Right lobe of liver (tissue), 6 donors: ENCODE data around the gene TMEM272. TPM values are rescaled to one million over a fixed set of nuclear protein-coding genes. Genes with fewer than 3 reads are reported as not detected.

Source experiments
- ATAC-seq, 4 donors: fragments of 200-7000 bp; cut with Tn5 transposase; one replicate each; pipeline ENCODE4 v1.9.1; 2020; ENCODE audit warnings: mild to moderate bottlenecking in 4 of 4, moderate library complexity in 4 of 4
- DNase-seq, 3 donors: peaks; one replicate each; pipeline ENCODE4 v3.0.0-alpha.2; 2020
- H3K27ac ChIP-seq, 3 donors: fragments of 200-600 bp; one replicate each; pipeline ENCODE4 v1.8.0; 2022
- H3K27me3 ChIP-seq, 2 donors: fragments of 200-600 bp; one replicate each; pipeline ENCODE4 v1.8.0; 2022
- H3K36me3 ChIP-seq, 4 donors: fragments of 200-600 bp; sonication (generic) in 1 of 4; one replicate each; pipeline versions ENCODE4 v1.5.1 to v1.8.0; 2017 to 2022; ENCODE audit warnings: control low read depth in 1 of 4
- H3K4me1 ChIP-seq, 4 donors: fragments of 200-600 bp; sonication (generic) in 1 of 4; one replicate each; pipeline versions ENCODE4 v1.5.1 to v1.8.0; 2017 to 2022; ENCODE audit warnings: control low read depth in 1 of 4
- H3K4me3 ChIP-seq, 3 donors: fragments of 200-600 bp; one replicate each; pipeline ENCODE4 v1.8.0; 2022
- H3K9me3 ChIP-seq, 4 donors: fragments of 200-600 bp; sonication (generic) in 1 of 4; one replicate each; pipeline versions ENCODE4 v1.5.1 to v1.8.0; 2017 to 2022; ENCODE audit warnings: control low read depth in 1 of 4
- POLR2A ChIP-seq: fragments of 450-650 bp; IDR thresholded peaks from one replicate; pipeline ENCODE4 v1.6.1; 2017; ENCODE audit warnings: antibody characterized with exemption, mild to moderate bottlenecking
- WGBS: methylation state at CpG from one replicate; pipeline ENCODE4 v1.1.6; 2018; ENCODE audit warnings: low coverage, low lambda C conversion rate; ENCODE audit not compliant: insufficient coverage; ENCODE audit errors: missing lambda C conversion rate; 5-methylcytosine and 5-hydroxymethylcytosine counted together
- intact Hi-C, 2 donors: fragments of 100-400 bp; cut with DNase I; formaldehyde crosslinking; loops; one replicate each; pipeline versions ENCODE4 v1.11.2 to v1.14.1; 2022
- total RNA-seq, 6 experiments: library from RNA; depleted of rRNA in 2 of 6; stranded (reverse); fragments of >200 nt in 2 of 6; fragmentation: NEBNext Ultra II Directional in 3 of 6; extraction: Animal tissue kit (Norgen Biotek cat#: 25700) in 3 of 6; gene quantifications; one replicate each; pipeline versions ENCODE4 v1.1.0 to v1.2.4, GENCODE V29; 2016 to 2023
- TF ChIP-seq, protein P1 (sequence below), 4 donors: fragments of 200-600 bp in 3 of 4; fragments of 450-650 bp in 1 of 4; IDR thresholded peaks; one replicate each; pipeline versions ENCODE4 v1.5.1 to v1.8.0; 2016 to 2022; ENCODE audit warnings: antibody characterized with exemption in 4 of 4, mild to moderate bottlenecking in 2 of 4
- donor health status: DM: no; HTN: yes; CAD: no.
- donor health status: DM: no; HTN: no; CAD: no.
- donor health status: DM: no; HTN: no; CAD: no.
- donor health status: DM: no; HTN: yes; CAD: no.
- donor health status: DM: no; HTN: yes; CAD: no.

Gene TMEM272
- total RNA-seq, 6 experiments from 2014 or later: 0.06 to 0.53 (median 0.33) TPM; not detected in 1

DNA sequence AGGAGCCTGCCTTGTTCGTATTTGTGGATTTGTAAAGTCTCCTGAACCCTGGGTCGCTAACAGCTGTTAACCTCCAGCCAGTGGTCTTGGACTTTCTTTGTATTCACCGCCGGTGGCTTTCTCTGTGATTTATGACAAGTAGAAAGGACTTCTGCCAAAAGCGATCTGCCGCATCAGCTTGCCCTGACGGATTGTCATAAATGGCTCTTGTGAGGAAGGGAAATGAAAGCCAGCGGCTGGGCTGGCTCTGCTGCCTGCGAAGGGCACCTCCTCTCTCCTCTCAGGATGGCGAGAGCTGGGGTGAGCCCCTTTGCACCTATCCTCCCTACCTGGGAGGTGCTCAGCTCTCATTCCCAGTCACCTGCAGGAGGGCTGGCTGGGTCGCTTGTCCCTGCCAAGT is 66.6 kb downstream of the TMEM272 start:
- Histone ChIP-seq H3K4me1 (peaks cover 0 to 9% (median 0%) of the 10 kb centered on the region in 4 donors), H3K27ac (no peak overlapping the region), H3K36me3 (no peaks in the 10 kb centered on the region), H3K27me3 (no peaks in the 10 kb centered on the region), H3K4me3 (no peak overlapping the region), H3K9me3 (no peaks in the 10 kb centered on the region)
- DNase-seq: no peak
- intact Hi-C loops: no loop called here
- TF ChIP-seq POLR2A: no peak
- TF ChIP-seq, protein P1, sequence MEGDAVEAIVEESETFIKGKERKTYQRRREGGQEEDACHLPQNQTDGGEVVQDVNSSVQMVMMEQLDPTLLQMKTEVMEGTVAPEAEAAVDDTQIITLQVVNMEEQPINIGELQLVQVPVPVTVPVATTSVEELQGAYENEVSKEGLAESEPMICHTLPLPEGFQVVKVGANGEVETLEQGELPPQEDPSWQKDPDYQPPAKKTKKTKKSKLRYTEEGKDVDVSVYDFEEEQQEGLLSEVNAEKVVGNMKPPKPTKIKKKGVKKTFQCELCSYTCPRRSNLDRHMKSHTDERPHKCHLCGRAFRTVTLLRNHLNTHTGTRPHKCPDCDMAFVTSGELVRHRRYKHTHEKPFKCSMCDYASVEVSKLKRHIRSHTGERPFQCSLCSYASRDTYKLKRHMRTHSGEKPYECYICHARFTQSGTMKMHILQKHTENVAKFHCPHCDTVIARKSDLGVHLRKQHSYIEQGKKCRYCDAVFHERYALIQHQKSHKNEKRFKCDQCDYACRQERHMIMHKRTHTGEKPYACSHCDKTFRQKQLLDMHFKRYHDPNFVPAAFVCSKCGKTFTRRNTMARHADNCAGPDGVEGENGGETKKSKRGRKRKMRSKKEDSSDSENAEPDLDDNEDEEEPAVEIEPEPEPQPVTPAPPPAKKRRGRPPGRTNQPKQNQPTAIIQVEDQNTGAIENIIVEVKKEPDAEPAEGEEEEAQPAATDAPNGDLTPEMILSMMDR (IDR thresholded peaks at IDR 0.05): no peak
- 60% methylated on average over 11 of the region's 11 CpGs for WGBS
- no peak for ATAC-seq

DNA sequence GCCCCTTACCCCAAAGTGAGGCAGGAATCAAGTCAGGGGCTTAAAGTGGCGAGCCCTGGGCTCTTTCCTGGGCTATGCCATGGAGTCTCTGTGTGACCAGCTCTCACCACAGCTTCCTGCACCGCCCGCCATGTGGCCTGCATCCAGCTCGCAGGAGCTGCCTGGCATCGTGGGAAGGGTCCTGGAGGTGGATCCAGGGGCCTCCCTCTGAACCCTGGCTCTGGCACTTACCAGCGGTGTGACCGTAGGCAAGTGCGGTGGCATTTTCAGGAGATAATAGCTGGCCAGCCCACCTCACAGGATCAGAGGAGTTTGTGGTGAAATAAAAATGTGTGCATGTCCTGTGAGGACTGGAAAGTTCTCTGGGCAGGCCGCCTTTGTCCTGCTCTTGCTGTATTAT is 67.1 kb downstream of the TMEM272 start:
- Histone ChIP-seq H3K4me3 (no peak overlapping the region), H3K27me3 (no peaks in the 10 kb centered on the region), H3K4me1 (peaks cover 0 to 9% (median 0%) of the 10 kb centered on the region in 4 donors), H3K36me3 (no peaks in the 10 kb centered on the region), H3K27ac (no peak overlapping the region), H3K9me3 (no peaks in the 10 kb centered on the region)
- DNase-seq: no peak
- 100% methylated on average over 1 of the region's 9 CpGs for WGBS
- no peak for ATAC-seq
- intact Hi-C loops: no loop called here
- TF ChIP-seq, protein P1 (IDR thresholded peaks at IDR 0.05): no peak
- no peak for TF ChIP-seq POLR2A

DNA sequence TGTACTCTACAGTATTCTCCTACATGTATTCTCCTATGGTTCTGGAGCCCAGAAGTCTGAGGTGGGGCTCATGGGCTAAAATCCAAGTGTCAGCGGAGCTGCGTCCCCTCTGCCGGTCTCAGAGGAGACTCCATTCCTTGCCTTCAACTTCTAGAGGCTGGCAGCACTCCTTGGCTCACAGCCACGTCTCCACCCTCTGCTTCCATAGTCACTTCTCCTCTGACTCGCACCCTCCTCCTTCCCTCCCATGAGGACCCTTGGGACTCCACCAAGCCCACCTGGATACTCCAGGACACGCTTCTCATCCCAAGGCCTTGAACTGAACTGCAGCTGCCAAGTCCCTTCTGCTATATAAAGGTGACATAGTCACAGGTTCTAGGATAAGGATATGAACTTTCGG is 68.8 kb downstream of the TMEM272 start:
- Histone ChIP-seq H3K27me3 (no peaks in the 10 kb centered on the region), H3K4me1 (no peaks in the 10 kb centered on the region), H3K4me3 (no peak overlapping the region), H3K27ac (no peak overlapping the region), H3K9me3 (no peaks in the 10 kb centered on the region), H3K36me3 (no peaks in the 10 kb centered on the region)
- TF ChIP-seq, protein P1 (IDR thresholded peaks at IDR 0.05): no peak
- no peak for TF ChIP-seq POLR2A
- no peak for DNase-seq
- intact Hi-C loops: no loop called here
- WGBS: 92% methylated on average over 5 of the region's 7 CpGs
- ATAC-seq: no peak

DNA sequence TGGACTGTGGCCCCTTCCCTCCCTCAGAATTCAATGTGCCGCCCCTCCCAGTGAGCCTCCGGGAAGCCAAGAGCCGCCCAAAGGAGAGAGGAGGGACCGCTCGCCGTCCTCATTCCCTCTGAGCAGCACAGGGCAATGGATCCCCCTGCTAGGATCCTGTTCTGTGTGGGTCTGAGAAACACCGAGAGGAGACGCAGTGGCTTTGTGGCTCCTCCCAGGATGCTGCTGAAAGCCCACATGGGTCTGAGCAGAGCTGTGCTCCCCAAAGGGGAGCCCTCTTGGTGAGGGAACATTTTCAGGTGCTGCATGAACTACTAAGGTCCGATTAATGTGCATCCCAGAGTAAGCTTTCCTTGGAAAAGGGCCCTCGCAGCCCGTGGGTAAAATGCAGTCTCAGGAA is 71.5 kb downstream of the TMEM272 start:
- H3K36me3 ChIP-seq: no peaks in the 10 kb centered on the region
- no peak overlapping the region for H3K4me3 ChIP-seq
- TF ChIP-seq POLR2A: no peak
- TF ChIP-seq, protein P1 (IDR thresholded peaks at IDR 0.05): no peak
- intact Hi-C loops: no loop called here
- no peak overlapping the region for H3K27ac ChIP-seq
- no peaks in the 10 kb centered on the region for H3K4me1 ChIP-seq
- ATAC-seq: no peak
- no peak for DNase-seq
- WGBS: no CpG with 5 or more reads among the region's 11 CpGs
- no peaks in the 10 kb centered on the region for H3K9me3 ChIP-seq
- H3K27me3 ChIP-seq: no peaks in the 10 kb centered on the region

DNA sequence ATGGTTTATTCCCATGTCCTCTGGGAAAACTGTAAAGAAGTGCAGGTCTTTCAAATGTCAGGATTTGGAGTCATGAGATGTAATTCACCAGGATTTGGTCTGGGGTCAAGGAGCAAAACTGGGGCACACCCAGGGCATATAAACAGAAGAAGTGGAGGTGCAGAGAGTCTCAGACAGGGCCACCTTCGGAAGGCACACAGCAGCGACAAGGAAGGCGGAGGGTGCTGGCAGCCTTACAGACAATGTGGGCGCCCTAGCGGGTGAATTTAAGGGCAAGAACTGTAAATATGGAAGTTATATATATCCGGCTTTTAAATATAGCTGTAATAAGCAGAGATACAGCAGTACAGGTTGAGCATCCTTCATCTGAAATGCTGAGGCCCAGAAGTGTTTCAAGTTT is 72.2 kb downstream of the TMEM272 start:
- DNase-seq: no peak
- WGBS: 84% methylated on average over 4 of the region's 6 CpGs
- no peak overlapping the region for H3K4me3 ChIP-seq
- no peaks in the 10 kb centered on the region for H3K4me1 ChIP-seq
- H3K27ac ChIP-seq: no peak overlapping the region
- ATAC-seq: no peak
- H3K27me3 ChIP-seq: no peaks in the 10 kb centered on the region
- TF ChIP-seq POLR2A: no peak
- TF ChIP-seq, protein P1 (IDR thresholded peaks at IDR 0.05): no peak
- no peaks in the 10 kb centered on the region for H3K36me3 ChIP-seq
- intact Hi-C loops: no loop called here
- H3K9me3 ChIP-seq: no peaks in the 10 kb centered on the region
